GM12874 (cell line): ENCODE measurements around the gene RGCC.

Experiments
- TF ChIP-seq, protein P1 (sequence below): IDR thresholded peaks from 2 replicates; pipeline ENCODE4 v1.5.1; 2011; ENCODE audit warnings: low read depth, mild to moderate bottlenecking, control low read depth, low read length, moderate library complexity; ENCODE audit not compliant: insufficient read depth

Gene RGCC

GRCh38 chr13:41487222-41487621 lies 29.9 kb downstream of the RGCC start:
- TF ChIP-seq, protein P1, sequence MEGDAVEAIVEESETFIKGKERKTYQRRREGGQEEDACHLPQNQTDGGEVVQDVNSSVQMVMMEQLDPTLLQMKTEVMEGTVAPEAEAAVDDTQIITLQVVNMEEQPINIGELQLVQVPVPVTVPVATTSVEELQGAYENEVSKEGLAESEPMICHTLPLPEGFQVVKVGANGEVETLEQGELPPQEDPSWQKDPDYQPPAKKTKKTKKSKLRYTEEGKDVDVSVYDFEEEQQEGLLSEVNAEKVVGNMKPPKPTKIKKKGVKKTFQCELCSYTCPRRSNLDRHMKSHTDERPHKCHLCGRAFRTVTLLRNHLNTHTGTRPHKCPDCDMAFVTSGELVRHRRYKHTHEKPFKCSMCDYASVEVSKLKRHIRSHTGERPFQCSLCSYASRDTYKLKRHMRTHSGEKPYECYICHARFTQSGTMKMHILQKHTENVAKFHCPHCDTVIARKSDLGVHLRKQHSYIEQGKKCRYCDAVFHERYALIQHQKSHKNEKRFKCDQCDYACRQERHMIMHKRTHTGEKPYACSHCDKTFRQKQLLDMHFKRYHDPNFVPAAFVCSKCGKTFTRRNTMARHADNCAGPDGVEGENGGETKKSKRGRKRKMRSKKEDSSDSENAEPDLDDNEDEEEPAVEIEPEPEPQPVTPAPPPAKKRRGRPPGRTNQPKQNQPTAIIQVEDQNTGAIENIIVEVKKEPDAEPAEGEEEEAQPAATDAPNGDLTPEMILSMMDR = no peak

GRCh38 chr13:41488124-41488523 lies 30.8 kb downstream of the RGCC start:
- TF ChIP-seq, protein P1 = no peak

DNA sequence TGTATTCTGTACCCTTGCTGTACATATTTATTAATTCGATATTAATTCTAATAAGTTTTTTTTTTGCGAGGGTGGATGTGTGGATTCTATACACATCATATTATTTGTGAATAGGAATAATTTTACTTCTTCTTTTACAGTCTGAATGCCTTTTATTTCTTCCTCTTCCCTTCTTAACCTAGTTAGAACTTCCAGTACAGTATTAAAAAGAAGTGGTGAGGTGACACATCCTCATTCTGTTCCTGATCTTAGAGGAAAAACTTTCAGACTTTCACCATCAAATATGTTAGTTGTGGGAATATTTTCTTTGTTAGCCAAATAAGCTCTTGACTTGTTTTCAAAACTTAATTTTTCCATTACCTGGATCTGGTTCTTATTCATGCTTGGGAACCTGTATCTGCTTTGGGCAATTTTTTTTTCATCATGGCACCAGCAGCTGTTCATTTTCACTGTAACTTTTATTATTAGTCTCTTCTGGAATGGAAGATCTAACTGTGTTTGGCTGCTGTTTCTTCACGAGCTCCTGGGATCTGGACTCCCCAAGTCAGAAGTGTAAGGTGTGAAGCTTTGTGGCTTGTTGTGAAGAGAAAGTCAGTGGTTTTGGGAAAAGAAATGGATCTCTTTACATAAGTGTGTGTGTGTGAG lies 33.1 kb downstream of the RGCC start:
- TF ChIP-seq, protein P1 = no peak

GRCh38 chr13:41491436-41491835 lies 34.1 kb downstream of the RGCC start:
- TF ChIP-seq, protein P1 = no peak

- TF ChIP-seq, protein P1 = no peak
Measured at GRCh38 chr13:41492432-41493260, 35.3 kb downstream of the RGCC start.

GRCh38 chr13:41494202-41494601 lies 36.9 kb downstream of the RGCC start:
- TF ChIP-seq, protein P1 = no peak

- TF ChIP-seq, protein P1 = no peak
Measured at GRCh38 chr13:41495044-41495443, 37.7 kb downstream of the RGCC start.
